ENCODE results near the gene TMEM43.

The TMEM43 gene

DNA sequence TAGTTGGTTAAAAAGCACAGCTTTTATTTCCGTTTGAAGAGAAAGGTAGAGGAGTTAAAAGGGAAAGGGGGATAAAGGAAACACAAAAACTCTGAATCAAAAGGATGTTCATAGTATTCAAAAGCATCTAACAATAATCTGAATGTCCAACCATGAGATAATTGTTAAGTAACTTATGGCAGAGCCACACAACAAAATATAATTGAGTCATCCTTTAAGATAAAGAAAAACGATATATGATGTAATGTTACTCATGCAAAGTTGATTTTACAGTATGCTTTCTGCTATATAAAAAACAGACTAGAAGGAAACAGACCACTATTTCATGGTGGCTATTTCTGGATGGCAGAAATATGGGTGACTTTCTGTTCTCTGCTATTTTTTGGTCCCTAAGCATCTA, 49.6 kb downstream of the TMEM43 start:
- Histone ChIP-seq H3K4me1 (ENCODE audit: control insufficient read depth, low read depth, low read length) (peaks cover 7% of the 10 kb centered on the region), H3K27ac (ENCODE audit: low read length) (no peak overlapping the region), H3K9me3 (ENCODE audit: control insufficient read depth, low read depth, low read length) (no peaks in the 10 kb centered on the region), H3K36me3 (ENCODE audit: control insufficient read depth, low read depth, low read length) (peaks cover 33% of the 10 kb centered on the region), H3K4me3 (ENCODE audit: low read length) (no peak overlapping the region), H3K27me3 (ENCODE audit: control insufficient read depth, insufficient read depth, low read length) (no peaks in the 10 kb centered on the region), H3K9ac (ENCODE audit: low read length) (no peak overlapping the region)

DNA sequence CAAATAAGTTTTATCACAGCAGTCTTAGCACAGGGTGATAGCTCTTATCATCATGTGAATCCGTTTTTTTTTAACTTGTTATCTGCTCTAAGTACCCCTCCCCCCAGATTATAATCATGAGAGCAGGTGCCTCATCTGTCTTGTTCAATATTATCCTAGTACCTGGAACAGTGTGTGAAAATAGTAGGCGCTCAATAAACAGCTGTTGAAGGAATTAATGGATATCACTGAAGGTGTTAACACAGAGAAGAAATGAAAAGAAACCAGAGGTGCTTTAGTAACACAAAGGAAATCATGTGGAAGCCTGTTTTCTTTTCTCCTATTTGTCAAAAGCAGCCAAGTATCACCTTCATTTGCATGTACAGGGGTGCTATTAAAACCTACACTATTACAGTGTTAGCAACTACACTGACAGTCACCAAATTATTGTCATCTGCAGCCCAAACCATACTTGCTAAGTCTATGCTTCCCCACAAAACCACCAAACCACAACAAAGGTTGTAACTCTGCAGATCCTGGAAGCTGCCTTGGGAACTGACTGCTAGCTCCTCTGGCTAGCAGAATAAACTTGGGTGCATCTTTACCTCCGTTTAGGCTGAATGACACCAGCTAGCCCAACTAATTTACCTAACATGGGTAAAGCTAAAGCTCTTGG, 50.7 kb downstream of the TMEM43 start:
- Histone ChIP-seq H3K9me3 (ENCODE audit: control insufficient read depth, low read depth, low read length) (no peaks in the 10 kb centered on the region), H3K4me3 (ENCODE audit: low read length) (no peak overlapping the region), H3K4me1 (ENCODE audit: control insufficient read depth, low read depth, low read length) (peaks cover 11% of the 10 kb centered on the region), H3K36me3 (ENCODE audit: control insufficient read depth, low read depth, low read length) (peaks cover 23% of the 10 kb centered on the region), H3K27ac (ENCODE audit: low read length) (no peak overlapping the region), H3K9ac (ENCODE audit: low read length) (no peak overlapping the region), H3K27me3 (ENCODE audit: control insufficient read depth, insufficient read depth, low read length) (no peaks in the 10 kb centered on the region)

DNA sequence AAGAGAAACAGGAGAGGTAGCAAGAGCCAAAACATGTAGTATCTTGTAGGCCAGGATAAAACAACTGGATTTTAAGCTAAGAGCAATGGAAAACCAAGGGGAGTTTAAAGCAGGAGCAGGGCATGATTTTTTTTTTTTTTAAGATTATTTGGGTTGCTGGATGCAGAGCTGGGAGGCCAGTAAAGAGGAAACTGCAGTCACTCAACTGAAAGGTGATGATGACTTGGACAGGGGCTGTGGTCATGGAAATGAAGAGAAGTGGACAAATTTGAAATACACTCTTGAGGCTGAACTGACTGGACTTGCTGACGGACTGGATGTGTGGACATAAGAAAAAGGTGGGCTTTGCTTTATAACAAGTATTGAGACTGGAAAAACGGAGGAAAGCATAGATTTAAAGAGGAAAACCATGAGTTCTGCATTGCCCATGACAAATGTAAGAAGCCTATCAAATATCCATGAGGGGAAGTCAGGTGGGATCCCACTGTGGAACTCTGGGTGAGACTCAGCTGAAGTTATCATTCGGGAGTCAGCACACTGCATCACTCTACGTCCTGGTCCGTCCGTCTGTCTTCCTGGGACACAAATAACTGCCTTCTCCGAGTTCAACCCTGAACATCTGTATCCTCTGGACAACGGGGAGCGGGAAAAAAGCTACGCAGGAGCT, 52.9 kb downstream of the TMEM43 start:
- peak overlapping the region; percentile 99 for H3K4me3 ChIP-seq (ENCODE audit: low read length)
- no peaks in the 10 kb centered on the region for H3K27me3 ChIP-seq (ENCODE audit: control insufficient read depth, insufficient read depth, low read length)
- H3K36me3 ChIP-seq (ENCODE audit: control insufficient read depth, low read depth, low read length), result peaks cover 17% of the 10 kb centered on the region
- H3K9me3 ChIP-seq (ENCODE audit: control insufficient read depth, low read depth, low read length), result no peaks in the 10 kb centered on the region
- H3K4me1 ChIP-seq (ENCODE audit: control insufficient read depth, low read depth, low read length), result peaks cover 11% of the 10 kb centered on the region
- H3K27ac ChIP-seq (ENCODE audit: low read length), result peak overlapping the region; percentile 36
- H3K9ac ChIP-seq (ENCODE audit: low read length), result peak overlapping the region; percentile 98

DNA sequence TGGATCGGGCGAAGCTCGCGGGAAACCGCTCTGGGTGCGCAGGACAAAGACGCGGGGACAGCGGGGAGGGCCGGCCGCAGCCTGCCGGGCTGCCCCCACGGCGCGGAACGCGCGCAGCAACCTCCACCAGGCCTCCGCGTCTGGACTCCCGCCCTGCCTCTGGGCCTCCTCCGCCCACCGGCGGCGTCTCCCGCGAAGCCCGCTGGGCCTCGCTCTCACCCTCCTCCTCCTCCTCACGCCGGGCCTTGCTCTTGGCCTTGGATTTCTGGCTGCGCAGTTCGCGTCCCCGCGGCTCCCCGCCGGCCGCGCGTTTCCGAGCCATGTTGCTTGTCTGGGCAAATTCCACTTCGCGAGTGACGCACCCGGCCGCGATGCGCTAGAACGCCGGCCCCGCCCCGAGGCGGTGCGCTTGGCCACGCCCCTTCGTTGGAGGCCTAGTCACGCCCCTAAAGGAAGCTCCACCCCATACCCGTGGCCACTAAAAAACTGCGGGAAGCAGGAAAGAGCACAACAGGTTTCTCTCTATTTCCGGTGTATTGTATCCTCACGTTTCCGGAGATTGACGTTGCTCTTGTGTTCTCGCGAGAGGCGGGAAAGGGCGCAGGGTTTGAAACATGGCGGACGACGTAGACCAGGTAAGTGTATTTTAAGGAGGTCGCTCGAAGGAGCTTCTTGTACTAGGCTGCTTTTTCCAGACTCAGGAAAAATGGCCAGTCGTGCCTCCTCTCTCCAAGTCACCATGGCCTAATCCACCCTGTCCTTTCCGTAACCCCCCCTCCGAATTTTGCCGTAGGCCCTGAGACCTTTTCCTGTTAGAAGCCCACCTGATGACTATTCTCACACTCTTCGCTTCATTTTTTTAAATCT, 53.6 kb downstream of the TMEM43 start, which contains the start of the genes LSM3 and XPC:
TSS of gene LSM3 (plus strand) at position 571 of the 867 bp plus-strand sequence. CDS start at position 615, 44 bp downstream.
TSS of gene XPC (minus strand) at position 355 of the 867 bp plus-strand sequence. CDS start at position 322, 33 bp downstream.
- peak within 1 kb of the TSS; percentile 99 for H3K4me3 ChIP-seq (ENCODE audit: low read length)
- H3K27me3 ChIP-seq (ENCODE audit: control insufficient read depth, insufficient read depth, low read length), result no peaks in the 10 kb centered on the region
- H3K36me3 ChIP-seq (ENCODE audit: control insufficient read depth, low read depth, low read length), result peaks cover 21% of the 10 kb centered on the region
- H3K27ac ChIP-seq (ENCODE audit: low read length), result peak within 1 kb of the TSS; percentile 94
- peaks cover 11% of the 10 kb centered on the region for H3K4me1 ChIP-seq (ENCODE audit: control insufficient read depth, low read depth, low read length)
- H3K9me3 ChIP-seq (ENCODE audit: control insufficient read depth, low read depth, low read length), result no peaks in the 10 kb centered on the region
- peak within 1 kb of the TSS; percentile 98 for H3K9ac ChIP-seq (ENCODE audit: low read length)

DNA sequence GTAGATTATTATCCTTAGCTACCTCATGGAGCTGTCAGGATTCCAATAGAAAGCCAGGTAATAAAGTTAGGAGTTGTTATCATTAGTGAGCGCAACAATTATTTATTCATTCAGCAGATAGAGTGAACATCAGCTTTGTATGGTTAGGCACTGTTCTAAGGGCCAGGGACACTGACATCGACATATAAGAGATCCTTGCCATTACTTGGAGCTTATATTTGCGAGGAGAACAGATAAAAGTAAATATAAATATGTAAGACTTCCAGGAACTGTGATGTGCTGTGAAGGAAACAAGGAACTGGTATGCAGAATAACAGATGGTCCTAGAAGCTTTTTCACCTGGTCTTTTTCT, 54.2 kb downstream of the TMEM43 start:
- Histone ChIP-seq H3K4me3 (ENCODE audit: low read length) (peak overlapping the region; percentile 99), H3K9me3 (ENCODE audit: control insufficient read depth, low read depth, low read length) (no peaks in the 10 kb centered on the region), H3K4me1 (ENCODE audit: control insufficient read depth, low read depth, low read length) (peaks cover 11% of the 10 kb centered on the region), H3K27ac (ENCODE audit: low read length) (peak overlapping the region; percentile 94), H3K27me3 (ENCODE audit: control insufficient read depth, insufficient read depth, low read length) (no peaks in the 10 kb centered on the region), H3K9ac (ENCODE audit: low read length) (peak overlapping the region; percentile 98), H3K36me3 (ENCODE audit: control insufficient read depth, low read depth, low read length) (peaks cover 27% of the 10 kb centered on the region)

DNA sequence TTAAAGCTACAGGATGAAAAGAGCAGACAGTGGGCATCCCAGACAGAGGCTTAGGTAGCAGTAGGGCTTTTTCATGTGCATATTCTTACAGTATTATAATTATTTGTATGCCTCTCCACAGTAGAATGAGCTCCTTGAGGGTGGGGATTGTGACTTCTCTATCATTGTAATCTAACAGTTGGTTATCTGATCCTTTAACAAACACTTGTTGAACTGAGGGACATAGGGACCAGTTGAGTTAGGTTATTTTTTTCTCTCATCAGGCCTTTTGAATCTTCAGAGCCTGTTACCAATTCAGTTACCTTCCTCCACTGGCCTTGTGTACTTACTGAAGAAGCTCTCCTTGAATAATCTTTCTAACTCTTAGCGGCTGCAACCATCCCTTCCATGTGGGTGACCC, 54.9 kb downstream of the TMEM43 start:
- Histone ChIP-seq H3K4me1 (ENCODE audit: control insufficient read depth, low read depth, low read length) (peaks cover 11% of the 10 kb centered on the region), H3K9me3 (ENCODE audit: control insufficient read depth, low read depth, low read length) (no peaks in the 10 kb centered on the region), H3K9ac (ENCODE audit: low read length) (peak overlapping the region; percentile 98), H3K27ac (ENCODE audit: low read length) (no peak overlapping the region), H3K27me3 (ENCODE audit: control insufficient read depth, insufficient read depth, low read length) (no peaks in the 10 kb centered on the region), H3K36me3 (ENCODE audit: control insufficient read depth, low read depth, low read length) (peaks cover 28% of the 10 kb centered on the region), H3K4me3 (ENCODE audit: low read length) (peak overlapping the region; percentile 99)

DNA sequence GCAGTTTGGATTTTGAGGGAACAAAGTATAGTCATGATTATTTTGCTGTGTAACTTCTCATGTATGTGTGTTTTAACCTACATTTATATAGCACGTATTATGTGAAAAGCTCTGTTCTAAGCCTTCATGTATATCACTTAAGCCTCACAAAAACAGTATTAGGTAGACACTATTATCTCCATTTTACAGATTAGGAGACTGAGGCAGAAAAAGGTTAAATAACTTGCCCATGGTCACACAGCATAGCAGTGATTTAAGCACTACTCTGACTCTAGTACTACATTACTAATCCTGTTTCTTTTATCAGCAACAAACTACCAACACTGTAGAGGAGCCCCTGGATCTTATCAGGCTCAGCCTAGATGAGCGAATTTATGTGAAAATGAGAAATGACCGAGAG, 56.4 kb downstream of the TMEM43 start:
- Histone ChIP-seq H3K36me3 (ENCODE audit: control insufficient read depth, low read depth, low read length) (peaks cover 34% of the 10 kb centered on the region), H3K27me3 (ENCODE audit: control insufficient read depth, insufficient read depth, low read length) (no peaks in the 10 kb centered on the region), H3K27ac (ENCODE audit: low read length) (no peak overlapping the region), H3K4me3 (ENCODE audit: low read length) (no peak overlapping the region), H3K4me1 (ENCODE audit: control insufficient read depth, low read depth, low read length) (peaks cover 11% of the 10 kb centered on the region), H3K9me3 (ENCODE audit: control insufficient read depth, low read depth, low read length) (no peaks in the 10 kb centered on the region), H3K9ac (ENCODE audit: low read length) (no peak overlapping the region)

DNA sequence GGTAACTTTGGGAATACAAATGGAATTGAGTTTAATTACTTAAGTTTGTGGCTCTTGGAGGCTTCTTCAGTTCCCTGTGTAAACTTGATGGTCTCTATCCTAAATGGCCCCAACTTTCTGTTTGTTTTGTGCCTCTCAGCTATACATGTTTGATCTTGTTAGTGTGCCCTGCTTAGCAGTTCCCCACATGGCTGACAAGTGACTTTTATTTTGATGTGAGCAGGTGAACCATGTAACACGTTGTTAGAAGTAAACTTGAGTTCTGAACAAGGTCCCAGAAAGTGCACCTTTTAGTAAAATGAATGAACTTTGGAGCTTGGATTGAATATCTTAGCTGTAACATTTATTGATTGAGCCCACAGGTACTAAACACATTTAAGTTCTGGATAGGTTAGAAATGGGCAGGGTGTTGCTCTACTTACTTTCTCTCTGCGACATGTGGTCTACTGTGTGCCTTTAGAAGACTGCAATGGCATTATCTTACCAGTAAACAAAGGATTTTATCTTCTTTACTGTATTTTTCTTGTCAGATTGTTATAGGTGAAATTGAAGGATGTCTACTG, 58.2 kb downstream of the TMEM43 start:
- H3K4me3 ChIP-seq (ENCODE audit: low read length), result no peak overlapping the region
- no peak overlapping the region for H3K9ac ChIP-seq (ENCODE audit: low read length)
- peaks cover 6% of the 10 kb centered on the region for H3K4me1 ChIP-seq (ENCODE audit: control insufficient read depth, low read depth, low read length)
- H3K27ac ChIP-seq (ENCODE audit: low read length), result no peak overlapping the region
- H3K36me3 ChIP-seq (ENCODE audit: control insufficient read depth, low read depth, low read length), result peaks cover 49% of the 10 kb centered on the region
- H3K27me3 ChIP-seq (ENCODE audit: control insufficient read depth, insufficient read depth, low read length), result no peaks in the 10 kb centered on the region
- no peaks in the 10 kb centered on the region for H3K9me3 ChIP-seq (ENCODE audit: control insufficient read depth, low read depth, low read length)

DNA sequence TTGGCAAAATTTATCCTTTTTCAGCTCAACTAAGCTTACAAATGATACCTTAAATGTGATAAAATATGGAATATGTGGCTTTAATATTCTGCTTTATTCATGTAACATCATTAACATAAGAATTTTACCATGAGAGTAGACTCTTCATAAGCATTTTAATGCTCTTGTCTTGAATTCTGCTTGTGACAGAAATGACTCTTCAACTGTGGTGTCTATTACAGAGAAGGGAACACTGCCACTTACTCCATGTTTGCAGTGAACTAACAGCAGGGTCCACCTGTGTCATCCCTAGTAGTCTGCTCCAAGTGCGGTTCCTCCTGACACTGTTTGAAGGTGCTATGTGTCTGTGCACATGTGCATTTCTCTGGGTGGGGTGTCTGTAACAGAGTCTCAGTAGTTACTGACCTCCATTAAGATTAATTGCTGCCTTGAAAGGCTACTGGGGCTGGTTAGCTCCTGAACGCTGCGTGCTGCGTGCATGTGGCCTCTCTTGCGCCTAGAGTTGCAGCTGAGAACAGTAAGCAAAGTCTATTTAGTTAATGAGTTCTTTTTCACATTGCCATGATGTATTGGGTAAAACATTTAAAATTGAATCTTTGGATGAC, 62.1 kb downstream of the TMEM43 start:
- Histone ChIP-seq H3K27ac (ENCODE audit: low read length) (no peak overlapping the region), H3K4me3 (ENCODE audit: low read length) (no peak overlapping the region), H3K9me3 (ENCODE audit: control insufficient read depth, low read depth, low read length) (no peaks in the 10 kb centered on the region), H3K36me3 (ENCODE audit: control insufficient read depth, low read depth, low read length) (peaks cover 41% of the 10 kb centered on the region), H3K4me1 (ENCODE audit: control insufficient read depth, low read depth, low read length) (no peaks in the 10 kb centered on the region), H3K9ac (ENCODE audit: low read length) (no peak overlapping the region), H3K27me3 (ENCODE audit: control insufficient read depth, insufficient read depth, low read length) (no peaks in the 10 kb centered on the region)

DNA sequence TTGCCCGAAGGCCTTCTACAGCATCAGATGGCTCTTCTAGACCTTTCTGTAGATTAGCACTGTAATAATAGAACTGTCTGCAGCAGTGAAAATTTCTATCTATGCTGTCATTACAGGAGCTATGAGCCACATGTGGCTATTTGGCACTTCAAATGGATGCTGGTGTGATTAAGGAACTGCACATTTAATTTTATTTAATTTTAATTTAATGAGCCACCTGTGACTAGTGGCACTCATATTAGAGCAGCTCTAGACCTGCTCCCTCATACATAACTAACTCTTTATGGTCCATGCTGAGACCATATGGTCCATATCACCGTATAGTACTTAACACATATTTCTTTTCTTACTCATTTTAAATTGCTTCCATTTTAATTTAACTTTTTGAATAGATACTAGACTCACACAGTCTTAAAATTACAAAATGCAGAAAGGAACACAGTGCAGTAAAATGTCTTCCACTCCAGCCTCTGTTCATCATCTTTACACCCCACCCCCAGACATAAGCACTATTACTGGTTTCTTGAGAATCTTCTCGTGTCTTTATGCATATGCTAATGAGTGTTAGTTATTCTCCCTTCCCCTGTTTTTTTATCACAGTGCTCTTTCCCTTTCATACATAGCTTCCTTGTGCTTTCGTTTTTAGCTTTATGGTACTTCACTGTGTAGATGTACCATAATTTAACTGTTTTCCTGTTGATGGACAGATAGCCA, 63.3 kb downstream of the TMEM43 start:
- Histone ChIP-seq H3K36me3 (ENCODE audit: control insufficient read depth, low read depth, low read length) (peaks cover 31% of the 10 kb centered on the region), H3K4me1 (ENCODE audit: control insufficient read depth, low read depth, low read length) (no peaks in the 10 kb centered on the region), H3K4me3 (ENCODE audit: low read length) (no peak overlapping the region), H3K27me3 (ENCODE audit: control insufficient read depth, insufficient read depth, low read length) (no peaks in the 10 kb centered on the region), H3K9ac (ENCODE audit: low read length) (no peak overlapping the region), H3K27ac (ENCODE audit: low read length) (no peak overlapping the region), H3K9me3 (ENCODE audit: control insufficient read depth, low read depth, low read length) (no peaks in the 10 kb centered on the region)
